Loucy (cell line): ENCODE measurements around the gene UNC5C.

ENCODE experiments used
- CTCF ChIP-seq: fragments of 200-600 bp; sonication (generic); conservative IDR thresholded peaks from 2 replicates; pipeline ENCODE4 v1.5.1; 2014; ENCODE audit warnings: mild to moderate bottlenecking, antibody characterized with exemption, low read length
- EZH2phosphoT487 ChIP-seq: fragments of 200-600 bp; IDR thresholded peaks from 2 replicates; pipeline ENCODE4 v1.6.1; 2018; ENCODE audit warnings: antibody characterized with exemption, mild to moderate bottlenecking, moderate library complexity, borderline replicate concordance

- no peak for TF ChIP-seq CTCF
- no peak for TF ChIP-seq EZH2phosphoT487
These were observed 45.9 kb upstream of the UNC5C start for GRCh38 chr4:95594629-95595028.
